HG02973 (cell line): ENCODE results near the gene HELZ2.
"Not testable (repeated sequence)": the region's sequence is repeated elsewhere in the genome, so short reads cannot be mapped to it uniquely, and the experiment has no call there.

ENCODE experiments used
- ATAC-seq: cut with Tn5 transposase; IDR thresholded peaks from one replicate; pipeline ENCODE4 v1.9.1; 2021; ENCODE audit warnings: moderate library complexity; ENCODE audit not compliant: unreplicated experiment

The HELZ2 gene

GRCh38 chr20:63574156-63574828, at the start of gene HELZ2:
HELZ2 (minus strand) TSS chr20:63574239; CDS start chr20:63572385, 1,854 bp downstream.
- no peak for ATAC-seq

GRCh38 chr20:63622732-63623131, 48.7 kb upstream of the HELZ2 start:
- no peak for ATAC-seq

- no peak for ATAC-seq
Measured at GRCh38 chr20:63622096-63622495, 48.1 kb upstream of the HELZ2 start.

GRCh38 chr20:63620991-63621390, 47.0 kb upstream of the HELZ2 start:
- ATAC-seq: no peak

GRCh38 chr20:63619505-63619904, 45.5 kb upstream of the HELZ2 start:
- no peak for ATAC-seq

GRCh38 chr20:63619086-63619485, 45.0 kb upstream of the HELZ2 start:
- ATAC-seq: no peak

GRCh38 chr20:63618291-63618980, 44.4 kb upstream of the HELZ2 start:
- ATAC-seq: no peak

GRCh38 chr20:63617876-63618265, 43.8 kb upstream of the HELZ2 start:
- ATAC-seq: no peak

GRCh38 chr20:63617092-63617875, 43.2 kb upstream of the HELZ2 start:
- no peak for ATAC-seq

- not testable (repeated sequence) for ATAC-seq
Measured at GRCh38 chr20:63613863-63614594, 40.0 kb upstream of the HELZ2 start.

- ATAC-seq: no peak
Measured at GRCh38 chr20:63612276-63612931, 38.4 kb upstream of the HELZ2 start.

- no peak for ATAC-seq
Measured at GRCh38 chr20:63611646-63612045, 37.6 kb upstream of the HELZ2 start.

GRCh38 chr20:63610581-63611435, 36.8 kb upstream of the HELZ2 start:
- no peak for ATAC-seq

GRCh38 chr20:63606686-63607085, 32.6 kb upstream of the HELZ2 start:
- no peak for ATAC-seq

GRCh38 chr20:63602321-63602720, 28.3 kb upstream of the HELZ2 start:
- ATAC-seq: no peak

- not testable (repeated sequence) for ATAC-seq
Measured at GRCh38 chr20:63601679-63602078, 27.6 kb upstream of the HELZ2 start.

GRCh38 chr20:63599396-63600050, 25.5 kb upstream of the HELZ2 start:
- no peak for ATAC-seq

- ATAC-seq: no peak
Measured at GRCh38 chr20:63598479-63599395, 24.7 kb upstream of the HELZ2 start.
